MG63 (cell line): ENCODE results near the gene WAC. TPM values are rescaled to one million over a fixed set of nuclear protein-coding genes. Genes with fewer than 3 reads are reported as not detected.

ENCODE experiments used
- DNase-seq: peaks from one replicate; pipeline ENCODE4 v3.0.0-alpha.2; 2020
- H3K27me3 ChIP-seq: fragments of 250-450 bp; sonication (Bioruptor Pico); 2 replicates; pipeline ENCODE4 v1.5.1; 2020; ENCODE audit warnings: mild to moderate bottlenecking, moderate library complexity
- H3K36me3 ChIP-seq: fragments of 250-450 bp; sonication (Bioruptor Pico); 2 replicates; pipeline ENCODE4 v1.5.1; 2020; ENCODE audit warnings: mild to moderate bottlenecking, moderate library complexity
- H3K4me3 ChIP-seq: fragments of 250-450 bp; sonication (Bioruptor Pico); 2 replicates; pipeline ENCODE4 v1.5.1; 2020; ENCODE audit warnings: mild to moderate bottlenecking, moderate library complexity
- H3K9me3 ChIP-seq: fragments of 250-450 bp; sonication (Bioruptor Pico); 2 replicates; pipeline ENCODE4 v1.5.1; 2020; ENCODE audit warnings: mild to moderate bottlenecking, moderate library complexity
- total RNA-seq: library from RNA; depleted of rRNA; stranded (reverse); fragments of >200 nt; shearing (Covaris generic); gene quantifications from 2 replicates; pipeline ENCODE4 v1.2.3, GENCODE V29; 2014; ENCODE audit warnings: low replicate concordance; rRNA removed

WAC gene
- total RNA-seq, 1 experiment from 2014 or later, result 32.6 TPM

GRCh38 chr10:28664369-28664740 is 131.4 kb downstream of the WAC start:
- DNase-seq, result peak; percentile 56
- peaks cover 3% of the 10 kb centered on the region; the same call in 1 of the 2 replicates for H3K27me3 ChIP-seq
- H3K4me3 ChIP-seq, result no peak overlapping the region
- H3K36me3 ChIP-seq, result no peaks in the 10 kb centered on the region
- H3K9me3 ChIP-seq, result no peaks in the 10 kb centered on the region

- peaks cover 3% of the 10 kb centered on the region; the same call in 1 of the 2 replicates for H3K27me3 ChIP-seq
- no peak overlapping the region for H3K4me3 ChIP-seq
- no peaks in the 10 kb centered on the region for H3K36me3 ChIP-seq
- no peak for DNase-seq
- H3K9me3 ChIP-seq, result no peaks in the 10 kb centered on the region
Measured at GRCh38 chr10:28666751-28667467, 134.0 kb downstream of the WAC start.

- Histone ChIP-seq H3K36me3 (no peaks in the 10 kb centered on the region), H3K27me3 (peaks cover 3% of the 10 kb centered on the region; the same call in 1 of the 2 replicates)
- peak; percentile 73 for DNase-seq
Measured at GRCh38 chr10:28668363-28669226, 135.7 kb downstream of the WAC start.

GRCh38 chr10:28669227-28670173 is 136.6 kb downstream of the WAC start:
- no peaks in the 10 kb centered on the region for H3K9me3 ChIP-seq
- DNase-seq, result no peak
- peaks cover 3% of the 10 kb centered on the region; the same call in 1 of the 2 replicates for H3K27me3 ChIP-seq
- no peaks in the 10 kb centered on the region for H3K36me3 ChIP-seq
- H3K4me3 ChIP-seq, result peak overlapping the region; percentile 54

More at GRCh38 chr10:28668363-28669226, 135.7 kb downstream of the WAC start:
- Histone ChIP-seq H3K4me3 (peak overlapping the region; percentile 54), H3K9me3 (no peaks in the 10 kb centered on the region)

Other genes with a start within 250 kb of the WAC start
- gene MPP7, start 230.1 kb upstream of the WAC start, total RNA-seq, result 3.8 and 8.3 TPM in 2 replicates
- gene BAMBI, start 144.4 kb downstream of the WAC start, total RNA-seq, result 38.3 and 60.4 TPM in 2 replicates